Retinal pigment epithelial cell (primary cell): Measurements from ENCODE around the gene LHX1.
A peak's percentile ranks its signal among the peaks of the same experiment; 100 is the strongest.

ENCODE experiments used
- DNase-seq: peaks from one replicate; pipeline ENCODE4 v3.0.0-alpha.2; 2010; ENCODE audit warnings: low read depth
- H3K4me3 ChIP-seq: 2 replicates; pipeline ENCODE4 v1.5.1; 2011; ENCODE audit warnings: mild to moderate bottlenecking, low read length, control low read depth, moderate library complexity
- TF ChIP-seq, protein P1 (sequence below): conservative IDR thresholded peaks from 2 replicates; pipeline ENCODE4 v1.5.1; 2011; ENCODE audit warnings: low read depth, low read length, control low read depth, inconsistent platforms

The LHX1 gene

DNA sequence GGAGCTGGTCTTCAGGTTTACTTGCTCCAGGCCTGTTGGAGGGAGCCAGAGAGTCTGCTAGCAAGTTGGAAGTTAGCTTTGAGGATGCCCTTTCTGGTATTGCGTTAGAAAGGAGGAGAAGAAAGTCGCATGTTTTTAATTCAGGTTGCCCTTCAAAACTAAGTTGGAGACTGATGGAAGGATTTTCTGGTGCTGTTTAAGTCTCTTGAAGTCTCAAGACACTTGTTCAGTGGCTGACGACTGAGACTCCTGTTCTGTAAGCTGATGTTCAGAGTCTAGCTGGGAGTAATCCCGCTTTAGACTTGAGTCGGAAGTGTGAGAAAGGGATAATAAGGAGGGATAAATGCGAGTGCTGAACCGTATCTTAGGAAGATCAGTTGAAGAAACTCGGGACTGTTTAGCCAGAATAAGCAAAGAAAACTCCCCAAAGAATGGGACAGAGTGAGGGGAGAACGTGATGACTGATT, 12.2 kb downstream of the LHX1 start:
- peak overlapping the region; percentile 83 for H3K4me3 ChIP-seq
- TF ChIP-seq, protein P1, sequence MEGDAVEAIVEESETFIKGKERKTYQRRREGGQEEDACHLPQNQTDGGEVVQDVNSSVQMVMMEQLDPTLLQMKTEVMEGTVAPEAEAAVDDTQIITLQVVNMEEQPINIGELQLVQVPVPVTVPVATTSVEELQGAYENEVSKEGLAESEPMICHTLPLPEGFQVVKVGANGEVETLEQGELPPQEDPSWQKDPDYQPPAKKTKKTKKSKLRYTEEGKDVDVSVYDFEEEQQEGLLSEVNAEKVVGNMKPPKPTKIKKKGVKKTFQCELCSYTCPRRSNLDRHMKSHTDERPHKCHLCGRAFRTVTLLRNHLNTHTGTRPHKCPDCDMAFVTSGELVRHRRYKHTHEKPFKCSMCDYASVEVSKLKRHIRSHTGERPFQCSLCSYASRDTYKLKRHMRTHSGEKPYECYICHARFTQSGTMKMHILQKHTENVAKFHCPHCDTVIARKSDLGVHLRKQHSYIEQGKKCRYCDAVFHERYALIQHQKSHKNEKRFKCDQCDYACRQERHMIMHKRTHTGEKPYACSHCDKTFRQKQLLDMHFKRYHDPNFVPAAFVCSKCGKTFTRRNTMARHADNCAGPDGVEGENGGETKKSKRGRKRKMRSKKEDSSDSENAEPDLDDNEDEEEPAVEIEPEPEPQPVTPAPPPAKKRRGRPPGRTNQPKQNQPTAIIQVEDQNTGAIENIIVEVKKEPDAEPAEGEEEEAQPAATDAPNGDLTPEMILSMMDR = peak; percentile 11
- peak; percentile 37 for DNase-seq

DNA sequence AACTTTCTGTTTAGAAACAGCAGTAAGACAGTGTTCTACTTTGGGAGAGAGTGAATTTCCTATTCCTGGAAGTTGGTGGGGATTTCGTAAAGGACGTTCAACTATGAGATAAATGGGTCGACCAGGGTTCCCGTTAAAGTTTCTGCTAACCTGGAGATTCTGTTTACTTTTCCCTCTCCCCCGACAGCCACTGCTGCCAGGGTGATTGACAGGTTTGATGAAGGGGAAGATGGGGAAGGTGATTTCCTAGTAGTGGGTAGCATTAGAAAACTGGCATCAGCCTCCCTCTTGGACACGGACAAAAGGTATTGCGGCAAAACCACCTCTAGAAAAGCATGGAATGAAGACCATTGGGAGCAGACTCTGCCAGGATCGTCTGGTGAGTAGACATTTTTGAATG, 12.8 kb downstream of the LHX1 start:
- H3K4me3 ChIP-seq = peak overlapping the region; percentile 83
- DNase-seq = no peak
- TF ChIP-seq, protein P1 = no peak

DNA sequence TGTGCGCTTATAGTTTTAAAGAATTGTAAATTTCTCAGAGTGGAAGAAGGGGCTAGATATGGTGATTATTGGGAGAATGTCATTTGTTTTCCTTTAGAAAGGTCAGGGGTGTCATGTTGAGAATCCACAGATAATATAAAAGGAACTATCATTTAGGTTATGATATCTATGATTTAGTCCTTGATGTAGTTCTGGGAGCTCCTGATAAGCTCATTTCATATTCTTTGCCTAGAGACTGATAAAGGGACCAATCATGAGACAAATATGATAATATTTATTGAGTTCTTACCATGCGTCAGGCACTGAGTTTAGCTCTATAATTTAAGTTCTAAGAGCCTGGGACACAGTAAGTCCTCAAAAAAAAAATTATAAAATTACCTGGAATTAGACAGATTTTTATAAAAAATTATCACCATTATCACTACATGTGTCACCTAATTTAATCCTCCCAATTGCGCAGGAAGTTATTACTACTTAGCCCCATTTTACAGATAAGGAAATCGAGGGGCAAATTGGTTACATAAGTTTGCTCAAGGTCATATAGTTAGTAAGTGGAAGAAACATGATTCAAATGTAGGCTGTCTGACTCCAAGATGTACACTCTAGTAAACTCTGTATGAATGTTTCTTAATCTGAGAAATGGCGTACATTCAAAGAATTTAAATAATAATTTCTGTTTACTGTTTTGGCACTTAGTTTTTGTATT, 14.0 kb downstream of the LHX1 start:
- H3K4me3 ChIP-seq = no peak overlapping the region
- TF ChIP-seq, protein P1 = no peak

DNA sequence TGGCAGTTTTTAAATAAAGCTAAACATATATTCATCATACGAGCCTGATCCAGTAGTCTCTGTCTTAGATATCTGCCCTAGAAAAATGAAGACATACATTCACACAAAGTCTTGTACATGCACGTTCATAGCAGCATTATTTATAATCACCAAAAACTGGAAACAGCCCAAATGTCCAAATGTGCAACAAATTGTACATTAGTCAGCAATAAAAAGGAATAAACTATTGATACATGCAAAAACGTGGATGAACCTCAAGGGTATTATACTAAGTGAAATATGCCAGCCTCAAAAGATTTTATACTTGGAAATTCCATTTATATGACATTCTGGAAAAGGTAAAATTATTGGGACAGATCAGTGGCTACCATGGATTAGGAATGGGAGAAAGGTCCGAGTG, 34.2 kb downstream of the LHX1 start:
- TF ChIP-seq, protein P1 = no peak
- DNase-seq = no peak
- H3K4me3 ChIP-seq = no peak overlapping the region

More for the DNA sequence above, 14.0 kb downstream of the LHX1 start:
- no peak for DNase-seq

DNA sequence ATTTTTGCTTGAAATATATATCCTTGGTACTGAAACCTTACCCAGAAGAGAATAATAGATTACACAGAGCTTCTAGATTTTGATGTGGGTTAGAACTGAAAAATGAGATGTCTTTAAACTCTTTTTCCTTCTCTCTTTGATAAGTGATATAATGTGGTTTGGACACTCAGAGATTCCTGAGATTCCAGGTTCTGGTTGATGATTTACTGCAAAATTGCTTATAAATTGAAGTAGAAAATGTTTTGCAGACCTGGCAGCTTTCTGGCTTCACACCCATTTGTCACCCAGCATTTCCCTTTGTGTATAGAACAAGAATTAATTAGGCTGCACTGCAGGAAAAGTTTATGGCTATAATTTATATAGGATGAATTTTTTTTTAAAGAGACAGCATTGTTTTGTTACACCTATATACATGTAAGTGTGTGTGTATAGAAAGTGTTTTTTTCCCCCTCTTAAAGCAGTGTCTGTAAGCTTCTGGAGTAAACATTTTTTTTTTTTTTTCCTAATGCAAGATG, 35.0 kb downstream of the LHX1 start:
- H3K4me3 ChIP-seq = no peak overlapping the region
- DNase-seq = no peak
- TF ChIP-seq, protein P1 = no peak

DNA sequence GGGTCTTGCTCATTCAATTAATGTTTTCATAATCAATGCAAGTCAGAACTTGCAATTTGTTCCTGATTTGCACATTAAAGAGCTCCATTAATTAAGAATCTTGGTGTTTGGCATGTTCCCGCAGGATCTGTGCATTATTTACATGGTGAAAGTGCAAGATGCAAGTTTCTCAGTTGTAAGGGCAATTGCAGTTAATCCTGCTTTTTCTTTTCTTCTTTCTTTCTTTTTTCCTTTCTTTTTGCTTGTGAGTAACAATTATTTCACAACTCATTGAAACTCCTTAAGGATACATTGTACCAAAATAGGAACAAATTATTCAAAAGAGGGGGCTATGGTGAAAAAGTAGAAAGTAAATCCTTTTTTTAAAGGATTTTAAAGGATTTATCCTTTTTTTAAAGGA, 35.6 kb downstream of the LHX1 start:
- no peak overlapping the region for H3K4me3 ChIP-seq
- no peak for DNase-seq
- TF ChIP-seq, protein P1 = no peak

DNA sequence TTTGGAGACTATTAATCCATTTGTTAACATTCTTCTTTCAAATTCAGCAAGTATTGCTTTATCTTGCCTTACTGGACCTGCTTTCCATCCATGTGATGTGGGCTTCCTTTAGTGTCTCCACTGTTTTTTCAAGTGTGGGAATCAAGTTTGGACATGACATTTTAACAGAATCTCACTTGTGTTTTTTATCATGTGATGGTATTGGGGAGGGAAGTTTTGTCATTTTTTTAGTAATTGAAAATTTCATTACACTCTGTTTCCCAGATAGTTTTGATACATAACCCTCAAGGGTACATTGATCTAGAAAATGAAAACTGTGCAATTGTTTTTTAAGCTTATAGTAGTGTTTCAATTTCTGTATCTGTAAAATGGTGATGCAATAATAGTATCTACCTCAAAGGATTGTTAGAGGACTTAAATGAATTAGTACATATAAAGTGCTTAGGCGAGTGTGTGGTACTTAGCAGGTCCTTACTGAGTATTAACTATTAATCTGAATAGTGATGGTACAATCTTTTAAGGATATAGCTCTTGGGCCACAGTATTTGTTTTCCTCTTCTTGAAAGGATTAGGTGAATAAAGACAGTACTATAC, 38.7 kb downstream of the LHX1 start:
- TF ChIP-seq, protein P1 = no peak
- H3K4me3 ChIP-seq = no peak overlapping the region
- no peak for DNase-seq
